H1 (cell line): Measurements from ENCODE around the gene OBI1. TPM values are rescaled to one million over a fixed set of nuclear protein-coding genes. Genes with fewer than 3 reads are reported as not detected.

Experiments
- CBX8 ChIP-seq: fragments of 300-800, 300-1000 bp; sonication (generic); IDR thresholded peaks from 2 replicates; pipeline ENCODE4 v1.7.1; 2016; ENCODE audit warnings: low read depth, low read length, borderline replicate concordance
- CEBPB ChIP-seq: IDR thresholded peaks from 2 replicates; pipeline ENCODE4 v1.6.1; 2012; ENCODE audit warnings: low read depth, low read length
- CTBP2 ChIP-seq: IDR thresholded peaks from 2 replicates; pipeline ENCODE4 v1.7.0; 2011; ENCODE audit warnings: borderline replicate concordance, mild to moderate bottlenecking, moderate library complexity, mixed read lengths, low read length; ENCODE audit not compliant: insufficient read depth, insufficient read length
- EGR1 ChIP-seq: IDR thresholded peaks from 2 replicates; pipeline ENCODE4 v1.6.1; 2011; ENCODE audit warnings: low read depth, low read length, borderline replicate concordance
- EZH2 ChIP-seq: fragments of 200-600 bp; sonication (generic); IDR thresholded peaks from 2 replicates; pipeline ENCODE4 v1.7.1; 2012; ENCODE audit warnings: low read depth, mild to moderate bottlenecking, moderate library complexity, low read length, inconsistent platforms; ENCODE audit not compliant: severe bottlenecking
- HDAC2 ChIP-seq, 2 experiments: fragments of 300-600 bp in 1 of 2; sonication (generic) in 1 of 2; IDR thresholded peaks; 2 replicates each; pipeline ENCODE4 v1.6.1; 2011 to 2012; ENCODE audit warnings: low read depth in 2 of 2, low read length in 2 of 2, mild to moderate bottlenecking in 2 of 2, moderate library complexity in 2 of 2, borderline replicate concordance in 1 of 2, inconsistent platforms in 1 of 2
- KDM5A ChIP-seq: fragments of 200-600 bp; IDR thresholded peaks from 2 replicates; pipeline ENCODE4 v1.7.1; 2012; ENCODE audit warnings: mild to moderate bottlenecking, low read length, inconsistent platforms, mixed read lengths
- POLR2AphosphoS5 ChIP-seq: IDR thresholded peaks from 2 replicates; pipeline ENCODE4 v1.6.1; 2011; ENCODE audit warnings: low read depth, low read length
- RAD21 ChIP-seq, 2 experiments: IDR thresholded peaks in 1 of 2; conservative IDR thresholded peaks in 1 of 2; 2 replicates each; pipeline ENCODE4 v1.6.1; 2011; ENCODE audit warnings: low read depth in 2 of 2, low read length in 2 of 2, improper control_type of control experiment in 1 of 2, inconsistent platforms in 1 of 2, mild to moderate bottlenecking in 1 of 2, moderate library complexity in 1 of 2
- RNF2 ChIP-seq: fragments of 200-900, 300-1000 bp; sonication (generic); IDR thresholded peaks from 2 replicates; pipeline ENCODE4 v1.7.1; 2016; ENCODE audit warnings: borderline replicate concordance, low read depth, mild to moderate bottlenecking, antibody characterized with exemption, low read length; ENCODE audit not compliant: poor library complexity, severe bottlenecking; ENCODE audit errors: missing control alignments
- SP1 ChIP-seq: IDR thresholded peaks from 2 replicates; pipeline ENCODE4 v1.6.1; 2011; ENCODE audit warnings: low read depth, low read length
- SRF ChIP-seq: IDR thresholded peaks from 2 replicates; pipeline ENCODE4 v1.6.1; 2011; ENCODE audit warnings: mild to moderate bottlenecking, low read depth, low read length, moderate library complexity
- SUZ12 ChIP-seq: fragments of 200-600 bp; sonication (generic); IDR thresholded peaks from 2 replicates; pipeline ENCODE4 v1.6.1; 2012; ENCODE audit warnings: mild to moderate bottlenecking, inconsistent platforms, low read length, moderate library complexity, mixed read lengths
- TBP ChIP-seq: IDR thresholded peaks from 2 replicates; pipeline ENCODE4 v1.6.1; 2011; ENCODE audit warnings: low read depth, low read length, improper control_type of control experiment
- TCF12 ChIP-seq: IDR thresholded peaks from 2 replicates; pipeline ENCODE4 v1.6.1; 2011; ENCODE audit warnings: low read depth, mild to moderate bottlenecking, low read length
- TEAD4 ChIP-seq: IDR thresholded peaks from 2 replicates; pipeline ENCODE4 v1.6.1; 2012; ENCODE audit warnings: low read depth, low read length, inconsistent platforms, mixed read lengths
- polyA plus RNA-seq, 7 experiments: library from polyadenylated mRNA; depleted of rRNA in 3 of 7; stranded (reverse) in 5 of 7; unstranded in 2 of 7; fragments of >200 nt in 5 of 7; fragments of 200-250 nt in 2 of 7; gene quantifications; 1 replicate in 5 of 7; 2 replicates in 1 of 7; 4 replicates in 1 of 7; pipeline versions ENCODE4 v1.2.1 to v1.2.3, GENCODE V29; 2011 to 2013; ENCODE audit warnings: missing spikeins in 2 of 7, mixed read lengths in 2 of 7
- total RNA-seq: library from RNA; stranded (reverse); fragmentation: NEBNext Ultra II Directional; extraction: Animal tissue kit (Norgen Biotek cat#: 25700); gene quantifications from 2 replicates; pipeline ENCODE4 v1.2.1, GENCODE V29; 2021
- TF ChIP-seq, protein P1 (sequence below): IDR thresholded peaks from 2 replicates; pipeline ENCODE4 v1.6.1; 2011; ENCODE audit warnings: low read depth, mild to moderate bottlenecking, low read length; ENCODE audit not compliant: insufficient read depth
- TF ChIP-seq, protein P2 (sequence below): IDR thresholded peaks from 2 replicates; pipeline ENCODE4 v1.6.1; 2012; ENCODE audit warnings: inconsistent platforms
- TF ChIP-seq, protein P3 (sequence below): IDR thresholded peaks from 2 replicates; pipeline ENCODE4 v1.6.1; 2012; ENCODE audit warnings: low read length, inconsistent platforms

Gene OBI1
- total and polyA plus RNA-seq, 2 of the 8 experiments (the other 6 are each of a cell fraction or from before 2014, with no cell fraction given): 7.1 to 14.3 TPM

DNA sequence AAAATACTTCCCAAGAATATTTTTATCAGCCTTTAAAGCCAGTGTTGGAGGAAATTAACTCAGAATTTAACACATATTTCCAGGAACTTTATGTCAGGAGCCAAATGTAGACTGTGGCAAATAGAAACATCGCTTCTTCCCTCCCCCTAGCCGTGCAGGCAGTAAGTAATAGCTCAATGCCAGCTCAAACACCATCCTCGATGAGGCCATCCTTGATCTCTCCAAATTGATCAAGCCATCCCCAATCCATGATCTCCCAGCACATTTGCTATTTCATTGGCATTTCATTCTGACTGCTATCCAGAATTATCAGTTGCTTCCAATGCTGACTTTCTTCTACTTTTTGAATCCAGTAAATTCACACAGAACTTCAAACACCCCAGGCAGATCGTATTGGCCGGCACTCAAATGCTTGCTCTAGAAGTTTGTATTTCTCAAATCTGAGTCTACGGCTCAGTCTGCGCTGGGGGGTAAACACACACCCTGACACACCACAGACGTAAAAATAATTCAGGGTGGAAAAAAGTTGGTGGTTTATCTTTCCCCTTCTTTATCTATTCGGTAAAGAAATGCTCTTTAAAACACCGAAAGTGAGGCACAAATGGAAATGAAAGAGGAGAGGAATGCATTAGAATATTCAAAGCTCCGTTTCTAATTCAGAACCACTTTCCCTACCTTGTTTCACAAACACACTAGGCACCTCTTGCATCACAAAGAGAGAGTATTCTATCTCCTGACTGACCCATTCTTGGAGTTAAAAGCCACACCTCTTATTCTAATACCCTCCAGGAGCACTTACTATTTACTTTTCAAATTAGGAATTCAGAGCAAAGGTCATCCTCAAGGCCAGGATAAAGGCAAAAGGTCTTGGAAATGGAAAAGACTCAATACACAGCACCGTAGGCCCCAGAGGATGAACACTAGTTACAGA lies 991 bp downstream of the OBI1 start (continued):
- TF ChIP-seq, protein P1, sequence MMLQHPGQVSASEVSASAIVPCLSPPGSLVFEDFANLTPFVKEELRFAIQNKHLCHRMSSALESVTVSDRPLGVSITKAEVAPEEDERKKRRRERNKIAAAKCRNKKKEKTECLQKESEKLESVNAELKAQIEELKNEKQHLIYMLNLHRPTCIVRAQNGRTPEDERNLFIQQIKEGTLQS: no peak
- TF ChIP-seq TEAD4: peak; percentile 59; the same call in 1 of the 2 replicates
- peak; percentile 92 for TF ChIP-seq SP1
- TF ChIP-seq CBX8: no peak
- TF ChIP-seq, protein P2, sequence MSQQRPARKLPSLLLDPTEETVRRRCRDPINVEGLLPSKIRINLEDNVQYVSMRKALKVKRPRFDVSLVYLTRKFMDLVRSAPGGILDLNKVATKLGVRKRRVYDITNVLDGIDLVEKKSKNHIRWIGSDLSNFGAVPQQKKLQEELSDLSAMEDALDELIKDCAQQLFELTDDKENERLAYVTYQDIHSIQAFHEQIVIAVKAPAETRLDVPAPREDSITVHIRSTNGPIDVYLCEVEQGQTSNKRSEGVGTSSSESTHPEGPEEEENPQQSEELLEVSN: no peak
- no peak for TF ChIP-seq EZH2
- TF ChIP-seq RNF2: no peak
- TF ChIP-seq TCF12: peak; percentile 57; the same call in 1 of the 2 replicates
- peak in 1 of 2 experiments; percentile 55; a peak in 1 of 4 replicates for TF ChIP-seq HDAC2 (IDR thresholded peaks at IDR 0.05; ENCODE audit: borderline replicate concordance in 1 of 2, low read depth in 2 of 2, low read length in 2 of 2)
- no peak for TF ChIP-seq KDM5A
- peak; percentile 15 for TF ChIP-seq CTBP2
- TF ChIP-seq CEBPB: peak; percentile 93
- TF ChIP-seq, protein P3, sequence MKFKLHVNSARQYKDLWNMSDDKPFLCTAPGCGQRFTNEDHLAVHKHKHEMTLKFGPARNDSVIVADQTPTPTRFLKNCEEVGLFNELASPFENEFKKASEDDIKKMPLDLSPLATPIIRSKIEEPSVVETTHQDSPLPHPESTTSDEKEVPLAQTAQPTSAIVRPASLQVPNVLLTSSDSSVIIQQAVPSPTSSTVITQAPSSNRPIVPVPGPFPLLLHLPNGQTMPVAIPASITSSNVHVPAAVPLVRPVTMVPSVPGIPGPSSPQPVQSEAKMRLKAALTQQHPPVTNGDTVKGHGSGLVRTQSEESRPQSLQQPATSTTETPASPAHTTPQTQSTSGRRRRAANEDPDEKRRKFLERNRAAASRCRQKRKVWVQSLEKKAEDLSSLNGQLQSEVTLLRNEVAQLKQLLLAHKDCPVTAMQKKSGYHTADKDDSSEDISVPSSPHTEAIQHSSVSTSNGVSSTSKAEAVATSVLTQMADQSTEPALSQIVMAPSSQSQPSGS: no peak; the same call in 1 of the 2 replicates
- TF ChIP-seq RAD21 (IDR thresholded peaks at IDR 0.05 in 1 of 2, conservative IDR thresholded peaks at IDR 0.05 in 1 of 2; ENCODE audit: low read depth in 2 of 2, low read length in 2 of 2): no peak; a peak in 1 of 4 replicates
- no peak; the same call in 1 of the 2 replicates for TF ChIP-seq EGR1
- TF ChIP-seq TBP: peak; percentile 79
- peak; percentile 43 for TF ChIP-seq POLR2AphosphoS5
- no peak for TF ChIP-seq SUZ12
- TF ChIP-seq SRF: no peak
